ENCODE data around the gene NFKBIA. TPM values are rescaled to one million over a fixed set of nuclear protein-coding genes. Genes with fewer than 3 reads are reported as not detected.

The NFKBIA gene
- total RNA-seq, 1 donor from 2014 or later: 78.0 TPM

GRCh38 chr14:35414365-35414764 lies 9.8 kb upstream of the NFKBIA start:
- no peak overlapping the region for H3K4me3 ChIP-seq
- H3K36me3 ChIP-seq: no peaks in the 10 kb centered on the region
- TF ChIP-seq CTCF (IDR thresholded peaks at IDR 0.05; ENCODE audit: borderline replicate concordance): no peak
- intact Hi-C loops (cut with micrococcal nuclease): loop anchor here (5.0 kb wide), 1 partner anchor 197 kb away; no protein-coding TSS in a partner anchor
- no peak for DNase-seq
- no peaks in the 10 kb centered on the region for H3K27me3 ChIP-seq (ENCODE audit: low read depth)
- peaks cover 59% of the 10 kb centered on the region for H3K4me1 ChIP-seq
- H3K9me3 ChIP-seq (replicated peaks): no peaks in the 10 kb centered on the region
- H3K27ac ChIP-seq (replicated peaks): peak overlapping the region; percentile 78

- no peak for TF ChIP-seq CTCF (IDR thresholded peaks at IDR 0.05; ENCODE audit: borderline replicate concordance)
- intact Hi-C loops (cut with micrococcal nuclease): loop anchor here (5.0 kb wide), 1 partner anchor 195 kb away; no protein-coding TSS in a partner anchor
- no peaks in the 10 kb centered on the region for H3K27me3 ChIP-seq (ENCODE audit: low read depth)
- peaks cover 73% of the 10 kb centered on the region for H3K4me1 ChIP-seq
- no peaks in the 10 kb centered on the region for H3K9me3 ChIP-seq (replicated peaks)
- no peaks in the 10 kb centered on the region for H3K36me3 ChIP-seq
- no peak overlapping the region for H3K4me3 ChIP-seq
- H3K27ac ChIP-seq (replicated peaks): peak overlapping the region; percentile 78
- no peak for DNase-seq
Measured at GRCh38 chr14:35412272-35413056, 7.9 kb upstream of the NFKBIA start.

- no peak overlapping the region for H3K4me3 ChIP-seq
- H3K4me1 ChIP-seq: peaks cover 85% of the 10 kb centered on the region
- no peak for TF ChIP-seq CTCF (IDR thresholded peaks at IDR 0.05; ENCODE audit: borderline replicate concordance)
- DNase-seq: no peak
- H3K36me3 ChIP-seq: no peaks in the 10 kb centered on the region
- intact Hi-C loops (cut with micrococcal nuclease): loop anchor here (5.0 kb wide), 1 partner anchor 194 kb away; no protein-coding TSS in a partner anchor
- no peaks in the 10 kb centered on the region for H3K9me3 ChIP-seq (replicated peaks)
- H3K27me3 ChIP-seq (ENCODE audit: low read depth): no peaks in the 10 kb centered on the region
- peak overlapping the region; percentile 58 for H3K27ac ChIP-seq (replicated peaks)
Measured at GRCh38 chr14:35410858-35411257, 6.3 kb upstream of the NFKBIA start.

- no peaks in the 10 kb centered on the region for H3K9me3 ChIP-seq (replicated peaks)
- no peaks in the 10 kb centered on the region for H3K27me3 ChIP-seq (ENCODE audit: low read depth)
- TF ChIP-seq CTCF (IDR thresholded peaks at IDR 0.05; ENCODE audit: borderline replicate concordance): no peak
- H3K4me3 ChIP-seq: no peak overlapping the region
- peaks cover 83% of the 10 kb centered on the region for H3K4me1 ChIP-seq
- H3K27ac ChIP-seq (replicated peaks): peak overlapping the region; percentile 100
- H3K36me3 ChIP-seq: no peaks in the 10 kb centered on the region
- DNase-seq: no peak
- intact Hi-C loops (cut with micrococcal nuclease): loop anchor here (5.0 to 10.0 kb wide), 2 partner anchors 75 to 117 kb away; partner anchors contain the start of gene PSMA6
Measured at GRCh38 chr14:35409595-35409994, 5.0 kb upstream of the NFKBIA start.

- intact Hi-C loops (cut with micrococcal nuclease): loop anchor here (5.0 to 10.0 kb wide), 2 partner anchors 73 to 116 kb away; partner anchors contain the start of gene PSMA6
- Histone ChIP-seq H3K27me3 (ENCODE audit: low read depth) (no peaks in the 10 kb centered on the region), H3K27ac (replicated peaks) (peak overlapping the region; percentile 100), H3K4me3 (no peak overlapping the region), H3K4me1 (peaks cover 77% of the 10 kb centered on the region), H3K9me3 (replicated peaks) (no peaks in the 10 kb centered on the region), H3K36me3 (peaks cover 6% of the 10 kb centered on the region)
- TF ChIP-seq CTCF (IDR thresholded peaks at IDR 0.05; ENCODE audit: borderline replicate concordance): no peak
- DNase-seq: no peak
Measured at GRCh38 chr14:35408026-35408425, 3.5 kb upstream of the NFKBIA start.
